Stomach (tissue), 4 donors: ENCODE data around the gene LNP1.

Source experiments
- CTCF ChIP-seq, 7 experiments: fragments of 450-650 bp in 4 of 7; fragments of 200-600 bp in 3 of 7; sonication (generic) in 3 of 7; IDR thresholded peaks; one replicate each; pipeline ENCODE4 v1.5.1; 2016 to 2019; ENCODE audit warnings: antibody characterized with exemption in 7 of 7, control low read depth in 2 of 7, mild to moderate bottlenecking in 1 of 7
- EP300 ChIP-seq: sonication (generic); formaldehyde crosslinking; IDR thresholded peaks from one replicate; pipeline ENCODE4 v1.6.1; 2017; ENCODE audit warnings: antibody characterized with exemption
- POLR2A ChIP-seq, 4 donors: fragments of 450-650 bp; IDR thresholded peaks; one replicate each; pipeline ENCODE4 v1.6.1; 2016; ENCODE audit warnings: antibody characterized with exemption in 4 of 4, control low read depth in 2 of 4, mild to moderate bottlenecking in 1 of 4, moderate library complexity in 1 of 4

GRCh38 chr3:100489118-100489517, 87.8 kb downstream of the LNP1 start:
- TF ChIP-seq CTCF (IDR thresholded peaks at IDR 0.05): no peak
- TF ChIP-seq EP300: no peak
- TF ChIP-seq POLR2A (IDR thresholded peaks at IDR 0.05): no peak
